SIG-M5 treated with dmso at 0.1 percent for 504 hours (cell line): ENCODE results near the gene CDS2.

Source experiments
- DNase-seq: peaks from one replicate; lab custom pipeline; 2025; ENCODE audit not compliant: unreplicated experiment; lab: John Stamatoyannopoulos, UW

The CDS2 gene

GRCh38 chr20:5180933-5181332, 54.1 kb downstream of the CDS2 start:
- no peak for DNase-seq

DNA sequence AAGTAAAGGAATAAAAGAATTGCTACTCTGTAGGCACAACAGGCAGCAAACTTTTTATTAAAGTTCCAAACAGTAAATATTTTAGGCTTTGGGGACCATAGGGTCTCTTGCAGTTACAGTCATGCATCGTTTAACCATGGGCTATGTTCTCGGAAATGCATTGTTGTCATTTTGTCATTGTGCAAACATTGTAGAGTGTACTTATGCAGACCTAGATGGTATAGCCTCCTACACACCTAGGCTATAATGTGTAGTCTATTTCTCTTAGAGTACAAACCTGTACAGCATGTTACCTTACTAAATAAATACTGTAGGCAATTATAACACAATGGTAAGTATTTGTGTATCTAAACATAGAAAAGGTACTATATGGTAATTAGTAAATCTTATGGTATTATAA, 54.7 kb downstream of the CDS2 start:
- no peak for DNase-seq

DNA sequence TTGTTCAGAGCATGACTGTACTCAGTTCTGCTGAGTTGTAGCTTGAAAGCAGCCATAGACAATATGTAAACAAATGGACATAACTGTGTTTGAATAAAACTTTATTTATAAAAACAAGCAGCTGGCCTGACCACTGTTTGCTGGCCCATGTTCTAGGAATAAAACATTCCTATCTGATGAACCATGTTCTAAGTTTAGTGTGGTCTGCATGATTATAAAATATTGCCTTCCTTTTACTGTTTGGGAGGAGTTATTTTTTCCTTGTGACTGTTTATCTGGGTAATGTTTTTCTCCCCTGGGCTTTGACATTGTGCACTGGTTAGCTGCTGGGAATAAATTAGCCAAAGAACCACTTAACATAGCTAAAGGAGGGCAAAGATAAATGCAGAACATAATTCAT, 55.1 kb downstream of the CDS2 start:
- DNase-seq, result no peak

DNA sequence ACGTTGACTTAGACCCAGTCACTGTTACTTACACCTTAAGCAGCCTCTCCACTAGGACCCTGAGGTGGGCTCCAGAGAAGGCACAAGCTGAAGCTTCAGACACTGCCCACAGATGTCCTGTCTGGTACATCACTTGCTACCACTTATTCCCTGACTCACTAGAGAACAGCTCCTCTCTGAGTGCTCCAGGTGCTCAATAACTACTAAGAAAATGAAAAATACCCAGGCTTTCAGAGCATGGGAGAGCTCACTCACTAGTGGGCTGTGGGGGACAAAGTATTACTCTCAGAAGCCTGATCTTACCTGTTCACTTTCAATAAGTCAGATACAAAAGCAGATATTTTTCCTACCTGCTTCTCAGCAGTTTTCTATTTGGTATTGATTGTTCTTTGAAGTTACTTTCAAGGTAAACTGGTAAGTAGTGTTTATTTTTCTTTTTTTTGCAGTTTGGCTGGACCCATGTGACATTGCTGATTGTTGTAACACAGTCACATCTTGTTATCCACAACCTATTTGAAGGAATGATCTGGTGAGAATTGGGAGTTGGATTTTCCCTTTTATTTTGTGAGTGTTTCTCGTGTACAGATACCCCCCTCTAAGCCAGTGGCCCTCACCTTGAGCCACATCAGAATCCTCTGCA, 55.9 kb downstream of the CDS2 start:
- no peak for DNase-seq

DNA sequence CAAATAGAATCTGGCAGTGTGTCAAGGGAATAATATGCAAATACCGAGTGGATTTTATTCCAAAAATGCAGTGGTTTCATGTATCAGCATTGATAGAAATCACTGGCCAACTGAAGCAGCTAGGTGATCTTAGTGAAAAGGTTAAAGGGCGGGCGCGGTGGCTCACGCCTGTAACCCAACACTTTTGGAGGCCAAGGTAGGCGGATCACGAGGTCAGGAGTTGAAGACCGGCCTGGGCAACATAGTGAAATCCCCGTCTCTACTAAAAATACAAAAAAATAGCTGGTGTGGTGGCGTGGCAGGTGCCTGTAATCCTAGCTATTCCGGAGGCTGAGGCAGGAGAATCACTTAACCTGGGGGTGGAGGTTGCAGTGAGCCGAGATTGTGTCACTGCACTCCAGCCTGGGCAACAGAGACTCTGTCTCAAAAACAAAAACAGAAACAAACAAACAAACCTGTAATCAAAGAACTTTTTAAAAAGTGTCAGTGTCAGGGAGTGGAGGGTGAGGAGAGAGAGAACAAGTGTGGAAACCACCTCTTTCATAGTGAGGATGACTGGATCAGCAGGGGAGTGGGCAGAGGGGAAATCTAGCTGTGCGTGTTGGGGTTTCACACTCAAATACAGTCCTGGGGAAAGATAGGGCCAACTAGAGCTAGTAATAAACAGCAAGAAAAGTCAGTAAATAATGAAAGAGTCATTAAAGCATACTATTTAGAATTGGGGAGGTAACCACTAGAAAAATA, 57.1 kb downstream of the CDS2 start:
- DNase-seq, result no peak

DNA sequence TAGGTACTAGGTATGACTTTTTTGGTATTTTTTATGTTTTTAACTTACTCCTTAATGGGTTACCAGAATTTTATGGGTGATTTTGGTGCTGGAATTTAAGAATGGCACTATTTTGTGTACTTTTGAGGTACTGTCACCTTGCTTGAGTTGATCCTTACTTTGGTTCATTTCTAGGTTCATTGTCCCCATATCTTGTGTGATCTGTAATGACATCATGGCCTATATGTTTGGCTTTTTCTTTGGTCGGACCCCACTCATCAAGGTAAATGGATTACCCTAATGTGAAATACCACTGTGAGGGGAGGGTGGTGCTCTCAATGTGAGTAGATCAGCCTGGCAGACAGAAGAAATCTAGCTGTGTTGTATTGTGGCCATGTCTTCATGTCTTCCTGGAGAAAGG, 57.9 kb downstream of the CDS2 start:
- no peak for DNase-seq

DNA sequence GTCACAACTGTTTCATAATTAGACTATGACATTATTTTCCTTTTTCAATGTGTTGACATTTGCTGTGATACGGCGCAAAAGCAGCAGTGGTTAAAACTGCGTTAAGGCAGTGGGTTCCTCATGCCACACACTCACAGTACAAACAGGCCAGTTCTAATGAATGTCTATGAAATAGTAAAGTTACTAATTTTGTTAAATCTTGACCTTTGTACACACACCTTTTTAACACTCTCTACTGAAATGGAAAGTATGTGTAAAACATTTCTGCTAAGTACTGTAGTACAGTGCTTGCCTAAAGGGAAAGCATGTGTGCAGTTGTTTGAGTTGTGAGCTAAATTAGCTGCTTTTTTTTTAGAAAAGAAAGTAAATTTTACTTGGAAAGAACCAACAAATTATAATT, 60.3 kb downstream of the CDS2 start:
- no peak for DNase-seq

DNA sequence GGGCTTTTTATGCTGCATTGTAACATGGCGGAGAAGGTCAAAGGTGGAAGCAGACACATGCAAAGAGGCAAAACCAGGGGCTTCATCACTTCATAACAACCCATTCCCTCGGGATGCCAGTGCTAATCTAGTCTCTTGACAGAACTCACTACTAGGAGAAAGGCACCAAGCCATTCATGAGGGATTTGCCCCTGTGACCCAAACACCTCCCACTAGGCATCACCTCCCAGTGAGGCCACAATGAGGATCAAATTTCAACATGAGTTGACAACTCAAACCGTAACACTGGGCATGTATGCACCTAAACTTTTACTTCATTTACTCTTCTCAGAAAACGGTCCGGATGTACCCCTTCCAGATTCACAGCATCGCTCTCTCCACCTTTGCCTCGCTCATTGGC, 61.9 kb downstream of the CDS2 start:
- no peak for DNase-seq

- DNase-seq, result no peak
Observed at GRCh38 chr20:5189917-5190316, 63.1 kb downstream of the CDS2 start.

- no peak for DNase-seq
Observed at GRCh38 chr20:5190444-5190843, 63.6 kb downstream of the CDS2 start.

DNA sequence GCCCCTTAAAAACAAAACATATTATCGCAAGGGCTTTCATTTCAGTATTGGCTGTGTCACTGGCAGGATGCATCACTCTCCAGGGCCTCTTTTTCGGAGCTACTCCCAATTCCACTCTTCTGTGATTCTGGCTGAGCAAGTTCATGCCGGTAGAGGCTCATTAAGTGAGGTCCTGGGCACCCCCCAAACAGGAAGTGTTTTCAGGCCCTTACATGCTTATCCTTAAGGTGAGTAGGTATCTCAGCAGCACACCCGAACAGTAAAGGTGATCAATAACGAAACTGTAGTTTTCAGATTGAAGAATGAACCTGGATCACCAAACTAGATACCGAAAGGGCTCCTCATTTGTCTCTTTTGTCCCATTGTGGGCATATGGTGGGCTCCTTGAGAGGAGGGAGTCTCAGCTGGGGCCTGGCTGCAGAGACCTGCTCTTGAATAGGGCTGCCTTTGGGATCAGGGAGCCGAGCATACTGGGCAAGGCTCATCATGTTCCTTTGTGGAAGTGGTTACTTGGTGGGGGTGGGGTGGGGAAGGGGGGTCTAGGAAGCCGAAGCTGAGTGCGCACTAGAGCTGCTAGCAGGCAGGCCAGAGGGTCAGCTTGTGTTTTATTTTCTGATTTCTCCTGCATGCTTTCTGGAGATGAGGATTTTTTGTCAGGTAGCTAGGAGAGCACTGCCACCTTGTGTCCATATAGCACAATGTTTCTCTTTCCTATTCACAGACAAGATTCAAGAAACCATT, 65.2 kb downstream of the CDS2 start:
- DNase-seq, result peak; percentile 82

- DNase-seq, result no peak
Observed at GRCh38 chr20:5192570-5193431, 66.0 kb downstream of the CDS2 start.

DNA sequence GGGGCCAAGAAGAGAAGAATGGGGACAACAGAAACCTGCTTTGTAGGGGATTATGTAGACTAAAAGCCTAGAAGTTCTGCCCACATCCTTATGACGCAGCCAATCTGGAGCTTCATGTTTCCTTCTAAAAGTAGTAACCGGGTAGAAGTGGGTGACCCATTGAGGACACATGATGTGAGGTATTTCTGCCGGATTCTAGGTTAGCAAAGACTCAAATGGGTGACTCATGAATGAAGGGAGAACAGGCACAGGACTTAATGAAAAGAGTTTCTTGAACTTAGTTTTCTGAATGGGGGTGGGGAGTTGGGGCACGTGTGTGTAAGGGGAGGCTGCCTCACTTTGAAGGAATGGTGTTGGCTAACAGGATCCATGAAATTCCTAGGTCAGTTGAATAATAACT, 68.8 kb downstream of the CDS2 start:
- DNase-seq, result no peak

DNA sequence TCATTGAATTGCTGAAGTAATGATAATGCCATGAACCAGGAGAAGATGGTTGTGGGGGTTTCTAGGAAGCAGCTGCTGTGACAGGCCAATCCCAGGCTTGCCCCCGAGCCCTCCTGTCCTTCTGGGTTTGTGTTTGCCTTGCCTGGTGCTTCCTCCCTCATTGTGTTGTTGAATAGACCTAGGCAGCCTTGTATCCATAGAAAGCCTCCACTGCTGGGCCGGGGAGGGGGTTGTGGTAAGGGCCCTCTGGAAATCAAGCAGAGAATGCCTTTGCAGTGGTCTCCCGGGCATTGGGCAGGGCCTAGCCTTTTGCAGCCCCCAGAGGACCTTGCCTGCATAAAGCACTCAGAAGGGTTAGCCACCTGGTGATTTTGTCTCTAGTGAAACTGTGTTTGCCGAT, 69.3 kb downstream of the CDS2 start:
- no peak for DNase-seq

- no peak for DNase-seq
Observed at GRCh38 chr20:5197270-5197827, 70.5 kb downstream of the CDS2 start.

DNA sequence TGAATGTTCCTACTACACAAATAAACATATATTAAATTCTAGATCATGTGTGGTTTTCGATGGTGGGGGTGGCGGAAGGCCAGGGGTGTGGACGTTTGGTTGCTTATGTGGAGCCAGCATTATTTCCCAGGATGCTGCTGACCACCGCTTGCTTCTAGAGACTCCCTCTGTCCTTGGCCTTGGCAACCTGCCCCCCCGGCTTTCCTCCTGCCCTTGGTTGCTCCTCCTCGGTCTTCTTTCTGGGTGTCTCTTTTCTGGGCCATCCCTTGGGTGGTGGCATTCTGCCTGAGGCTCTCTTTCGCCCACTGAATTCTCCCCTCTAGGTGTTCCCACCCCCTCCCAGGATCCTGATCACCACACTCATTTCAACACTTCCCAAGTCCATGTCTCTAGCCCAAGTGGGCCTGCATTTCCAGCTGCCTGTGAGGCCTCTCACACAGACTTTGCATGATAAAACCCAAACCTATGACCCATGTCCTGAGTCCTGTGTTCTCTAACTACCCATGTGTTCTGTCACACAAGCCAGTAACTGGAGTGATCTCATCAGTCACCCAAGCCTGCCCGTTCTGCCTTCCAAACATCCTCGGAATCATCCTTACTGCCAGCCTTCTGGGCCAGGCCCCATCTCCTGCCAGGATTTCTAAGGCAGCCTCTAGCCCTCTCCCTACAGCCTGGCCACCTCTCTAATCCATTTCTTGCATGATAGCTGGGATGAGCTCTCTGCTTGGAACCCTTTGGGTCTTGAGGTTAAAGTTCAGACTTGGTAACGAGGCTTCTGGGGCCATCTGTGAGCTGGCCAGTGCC, 71.2 kb downstream of the CDS2 start:
- no peak for DNase-seq

GRCh38 chr20:5198651-5198924, 71.8 kb downstream of the CDS2 start:
- no peak for DNase-seq

DNA sequence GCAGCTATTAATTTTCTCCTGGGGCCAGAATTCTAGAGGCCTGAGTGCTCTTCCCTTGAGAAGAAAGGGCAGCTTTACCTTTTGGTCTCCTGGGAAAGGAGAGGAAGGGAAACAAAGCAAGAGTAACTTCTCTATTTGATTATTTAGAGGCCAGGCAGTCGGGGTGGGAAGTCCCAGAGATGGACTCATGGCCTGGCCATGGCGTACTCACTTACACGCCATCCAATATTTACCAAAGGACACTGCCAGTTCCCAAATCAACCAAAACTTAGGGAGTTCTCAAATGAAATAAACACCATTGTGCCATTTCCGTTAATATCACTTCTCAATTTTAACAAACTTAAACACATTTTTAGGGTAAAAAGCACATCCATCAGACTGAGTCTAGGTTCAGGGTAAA, 76.6 kb downstream of the CDS2 start:
- no peak for DNase-seq

GRCh38 chr20:5205348-5206210, 78.8 kb downstream of the CDS2 start:
- peak; percentile 81 for DNase-seq
